Lung (tissue), 12 donors: ENCODE measurements around the gene FAM20B. TPM values are rescaled to one million over a fixed set of nuclear protein-coding genes. Genes with fewer than 3 reads are reported as not detected.
A peak's percentile ranks its signal among the peaks of the same experiment; 100 is the strongest.

Experiments used
- ATAC-seq: fragments of 200-7000 bp; cut with Tn5 transposase; one replicate; pipeline ENCODE4 v1.9.1; 2020; ENCODE audit warnings: moderate number of reproducible peaks; ENCODE audit not compliant: insufficient read depth, low FRiP score
- DNase-seq, 3 donors: peaks; one replicate each; pipeline ENCODE4 v3.0.0-alpha.2; 2013 to 2017
- H3K27ac ChIP-seq, 2 donors: one replicate each; pipeline ENCODE4 v1.5.1; 2013; ENCODE audit warnings: mild to moderate bottlenecking in 2 of 2, moderate library complexity in 2 of 2, control low read depth in 1 of 2, inconsistent platforms in 1 of 2, low read depth in 1 of 2, low read length in 1 of 2
- H3K27me3 ChIP-seq, 3 donors: one replicate each; pipeline ENCODE4 v1.5.1; 2013; ENCODE audit warnings: low read length in 2 of 3; ENCODE audit not compliant: control insufficient read depth in 3 of 3, insufficient read depth in 3 of 3
- H3K36me3 ChIP-seq, 4 donors: one replicate each; pipeline ENCODE4 v1.5.1; 2013; ENCODE audit warnings: low read length in 4 of 4, mild to moderate bottlenecking in 1 of 4, moderate library complexity in 1 of 4; ENCODE audit not compliant: control insufficient read depth in 4 of 4, insufficient read depth in 4 of 4
- H3K4me1 ChIP-seq, 5 donors: one replicate each; pipeline ENCODE4 v1.5.1; 2013; ENCODE audit warnings: low read length in 5 of 5, mild to moderate bottlenecking in 2 of 5, moderate library complexity in 1 of 5; ENCODE audit not compliant: control insufficient read depth in 5 of 5, insufficient read depth in 5 of 5
- H3K4me3 ChIP-seq: one replicate; pipeline ENCODE4 v1.5.1; 2013; ENCODE audit warnings: mild to moderate bottlenecking, control low read depth, moderate library complexity
- H3K9ac ChIP-seq, 2 donors: one replicate each; pipeline ENCODE4 v1.5.1; 2013; ENCODE audit warnings: low read length in 2 of 2, control low read depth in 1 of 2; ENCODE audit not compliant: insufficient read depth in 1 of 2
- H3K9me3 ChIP-seq, 4 donors: one replicate each; pipeline ENCODE4 v1.5.1; 2013; ENCODE audit warnings: low read length in 3 of 4, mild to moderate bottlenecking in 1 of 4, moderate library complexity in 1 of 4; ENCODE audit not compliant: control insufficient read depth in 4 of 4, insufficient read depth in 3 of 4
- CTCF ChIP-seq: IDR thresholded peaks from 2 replicates; pipeline ENCODE4 v1.5.1; 2012; ENCODE audit warnings: mild to moderate bottlenecking; ENCODE audit errors: control extremely low read depth, extremely low read depth
- WGBS, 2 donors: extraction: QIAGEN DNeasy Blood & Tissue Kit; methylation state at CpG; one replicate each; pipeline ENCODE4 v1.1.7; 2013; 5-methylcytosine and 5-hydroxymethylcytosine counted together
- polyA plus RNA-seq, 2 donors: library from polyadenylated mRNA; stranded (reverse); fragments of 200-250 nt; gene quantifications; one replicate each; pipeline ENCODE4 v1.2.1, GENCODE V29; 2013
- total RNA-seq, 2 donors: library from RNA; depleted of rRNA in 1 of 2; stranded (reverse); fragments of >200 nt in 1 of 2; gene quantifications; one replicate each; pipeline ENCODE4 v1.2.1, GENCODE V29; 2014 to 2021
- donor health status: control.
- donor health status: control.
- donor health status: Bipolar disorder and iron deficiency.
- donor health status: healthy.
- donor health status: DM: yes; HTN: yes; CAD: no.

FAM20B gene
- total and polyA plus RNA-seq, 4 donors = 7.9 to 35.8 (median 19.0) TPM

GRCh38 chr1:179083533-179083932 is 57.8 kb downstream of the FAM20B start:
- no peaks in the 10 kb centered on the region for H3K9me3 ChIP-seq
- TF ChIP-seq CTCF = no peak
- no peak overlapping the region for H3K4me3 ChIP-seq
- H3K9ac ChIP-seq = no peak overlapping the region
- no peak for ATAC-seq
- peaks cover 0 to 13% (median 3%) of the 10 kb centered on the region in 4 donors for H3K36me3 ChIP-seq
- no peak overlapping the region for H3K27ac ChIP-seq
- WGBS, 2 donors = 79 to 92% methylated on average over 7 to 8 of the region's 8 CpGs
- DNase-seq = no peak
- no peaks in the 10 kb centered on the region for H3K27me3 ChIP-seq
- peaks cover 0 to 15% (median 4%) of the 10 kb centered on the region in 5 donors for H3K4me1 ChIP-seq

GRCh38 chr1:179087665-179088064 is 62.0 kb downstream of the FAM20B start:
- H3K27me3 ChIP-seq = no peaks in the 10 kb centered on the region
- H3K36me3 ChIP-seq = peaks cover 0 to 34% (median 6%) of the 10 kb centered on the region in 4 donors
- TF ChIP-seq CTCF = no peak
- H3K9me3 ChIP-seq = no peaks in the 10 kb centered on the region
- peaks cover 0 to 16% (median 7%) of the 10 kb centered on the region in 5 donors for H3K4me1 ChIP-seq
- H3K4me3 ChIP-seq = no peak overlapping the region
- H3K9ac ChIP-seq = no peak overlapping the region
- DNase-seq (no peak), ATAC-seq (no peak)
- H3K27ac ChIP-seq = no peak overlapping the region
- 75 to 80% methylated on average over 11 of the region's 11 CpGs for WGBS, 2 donors

GRCh38 chr1:179089827-179090482 is 64.3 kb downstream of the FAM20B start:
- Histone ChIP-seq H3K9ac (no peak overlapping the region), H3K4me3 (no peak overlapping the region), H3K27me3 (no peaks in the 10 kb centered on the region), H3K4me1 (peaks cover 0 to 22% (median 2%) of the 10 kb centered on the region in 5 donors), H3K27ac (peak overlapping the region in 1 of 2 donors; percentile 45), H3K36me3 (peaks cover 3 to 54% (median 21%) of the 10 kb centered on the region in 4 donors), H3K9me3 (no peaks in the 10 kb centered on the region)
- no peak for ATAC-seq
- 81 to 87% methylated on average over 12 to 16 of the region's 16 CpGs for WGBS, 2 donors
- TF ChIP-seq CTCF = no peak
- DNase-seq = no peak
